ENCODE results near the gene TPSG1. TPM values are rescaled to one million over a fixed set of nuclear protein-coding genes. Genes with fewer than 3 reads are reported as not detected.
"Not testable (repeated sequence)": the region's sequence is repeated elsewhere in the genome, so short reads cannot be mapped to it uniquely, and the experiment has no call there.

The TPSG1 gene
- total RNA-seq, 1 donor from 2014 or later = not detected

- no peak for DNase-seq
Observed at GRCh38 chr16:1215574-1216295, 9.3 kb downstream of the TPSG1 start.

- DNase-seq = no peak
Observed at GRCh38 chr16:1214719-1215118, 10.3 kb downstream of the TPSG1 start.

GRCh38 chr16:1213796-1214372, 11.2 kb downstream of the TPSG1 start:
- DNase-seq = no peak

- no peak for DNase-seq
Observed at GRCh38 chr16:1213231-1213630, 11.8 kb downstream of the TPSG1 start.

- no peak for DNase-seq
Observed at GRCh38 chr16:1212616-1213194, 12.4 kb downstream of the TPSG1 start.

- DNase-seq = peak; percentile 22
Observed at GRCh38 chr16:1211451-1212268, 13.4 kb downstream of the TPSG1 start.

- DNase-seq = no peak
Observed at GRCh38 chr16:1210461-1210860, 14.6 kb downstream of the TPSG1 start.

GRCh38 chr16:1209081-1209480, 16.0 kb downstream of the TPSG1 start:
- DNase-seq = no peak

- no peak for DNase-seq
Observed at GRCh38 chr16:1208239-1208830, 16.7 kb downstream of the TPSG1 start.

GRCh38 chr16:1206786-1207185, 18.3 kb downstream of the TPSG1 start:
- DNase-seq = no peak

- DNase-seq = no peak
Observed at GRCh38 chr16:1206326-1206725, 18.7 kb downstream of the TPSG1 start.

GRCh38 chr16:1204933-1205332, 20.1 kb downstream of the TPSG1 start:
- no peak for DNase-seq

GRCh38 chr16:1202274-1202673, 22.8 kb downstream of the TPSG1 start:
- DNase-seq = no peak

- no peak for DNase-seq
Observed at GRCh38 chr16:1201444-1201843, 23.6 kb downstream of the TPSG1 start.

GRCh38 chr16:1200014-1200627, 24.9 kb downstream of the TPSG1 start:
- DNase-seq = no peak

- no peak for DNase-seq
Observed at GRCh38 chr16:1199347-1200013, 25.6 kb downstream of the TPSG1 start.

GRCh38 chr16:1198671-1199346, 26.3 kb downstream of the TPSG1 start:
- DNase-seq = not testable (repeated sequence)

GRCh38 chr16:1198194-1198593, 26.9 kb downstream of the TPSG1 start:
- DNase-seq = no peak

- DNase-seq = no peak
Observed at GRCh38 chr16:1197237-1197866, 27.7 kb downstream of the TPSG1 start.

GRCh38 chr16:1196494-1196893, 28.6 kb downstream of the TPSG1 start:
- no peak for DNase-seq

- DNase-seq = no peak
Observed at GRCh38 chr16:1195393-1195666, 29.7 kb downstream of the TPSG1 start.

All from occipital lobe (tissue), 2 donors.